Measurements from ENCODE around the gene AMBP. TPM values are rescaled to one million over a fixed set of nuclear protein-coding genes. Genes with fewer than 3 reads are reported as not detected.

Gene AMBP
- total and polyA plus RNA-seq, 2 donors from 2014 or later, result 5.3 to 43.5 TPM

- Histone ChIP-seq H3K27me3 (ENCODE audit: control insufficient read depth, insufficient read depth, low read length) (no peaks in the 10 kb centered on the region), H3K36me3 (ENCODE audit: control insufficient read depth in 2 of 3, insufficient read depth in 3 of 3, low read length in 3 of 3) (peaks cover 6 to 33% (median 18%) of the 10 kb centered on the region in 3 donors), H3K9ac (ENCODE audit: low read length in 3 of 3) (no peak overlapping the region), H3K9me3 (ENCODE audit: control insufficient read depth in 2 of 3, insufficient read depth in 1 of 3, low read length in 3 of 3) (no peaks in the 10 kb centered on the region), H3K4me1 (ENCODE audit: control insufficient read depth in 2 of 3, insufficient read depth in 2 of 3, low read depth in 1 of 3, low read length in 3 of 3) (peaks cover 0 to 3% (median 0%) of the 10 kb centered on the region in 3 donors), H3K27ac (ENCODE audit: low read depth in 2 of 2, low read length in 2 of 2) (peak overlapping the region in 1 of 2 donors; percentile 5), H3K4me3 (ENCODE audit: low read length in 3 of 3) (peak overlapping the region in 1 of 3 donors; percentile 33)
- no peak for TF ChIP-seq CTCF (IDR thresholded peaks at IDR 0.05; ENCODE audit: borderline replicate concordance, extremely low read depth, insufficient read depth)
- FAIRE-seq (no peak), DNase-seq (peak; percentile 77 to 92 (median 85))
- intact Hi-C loops (cut with DNase I), result no loop called here
Measured at GRCh38 chr9:114037961-114038723, 40.0 kb downstream of the AMBP start.

- Histone ChIP-seq H3K4me3 (ENCODE audit: low read length in 3 of 3) (no peak overlapping the region), H3K9me3 (ENCODE audit: control insufficient read depth in 2 of 3, insufficient read depth in 1 of 3, low read length in 3 of 3) (no peaks in the 10 kb centered on the region), H3K36me3 (ENCODE audit: control insufficient read depth in 2 of 3, insufficient read depth in 3 of 3, low read length in 3 of 3) (peaks cover 6 to 33% (median 18%) of the 10 kb centered on the region in 3 donors), H3K9ac (ENCODE audit: low read length in 3 of 3) (no peak overlapping the region), H3K4me1 (ENCODE audit: control insufficient read depth in 2 of 3, insufficient read depth in 2 of 3, low read depth in 1 of 3, low read length in 3 of 3) (peaks cover 0 to 3% (median 0%) of the 10 kb centered on the region in 3 donors), H3K27me3 (ENCODE audit: control insufficient read depth, insufficient read depth, low read length) (no peaks in the 10 kb centered on the region), H3K27ac (ENCODE audit: low read depth in 2 of 2, low read length in 2 of 2) (no peak overlapping the region)
- peak in 2 of 5 donors; percentile 2 to 22 for DNase-seq
- intact Hi-C loops (cut with DNase I), result no loop called here
- no peak for FAIRE-seq
- no peak for TF ChIP-seq CTCF (IDR thresholded peaks at IDR 0.05; ENCODE audit: borderline replicate concordance, extremely low read depth, insufficient read depth)
Measured at GRCh38 chr9:114037249-114037648, 40.9 kb downstream of the AMBP start.

- intact Hi-C loops (cut with DNase I), result no loop called here
- no peak for FAIRE-seq
- Histone ChIP-seq H3K36me3 (ENCODE audit: control insufficient read depth in 2 of 3, insufficient read depth in 3 of 3, low read length in 3 of 3) (peaks cover 6 to 33% (median 24%) of the 10 kb centered on the region in 3 donors), H3K27ac (ENCODE audit: low read depth in 2 of 2, low read length in 2 of 2) (no peak overlapping the region), H3K27me3 (ENCODE audit: control insufficient read depth, insufficient read depth, low read length) (no peaks in the 10 kb centered on the region), H3K9me3 (ENCODE audit: control insufficient read depth in 2 of 3, insufficient read depth in 1 of 3, low read length in 3 of 3) (no peaks in the 10 kb centered on the region), H3K4me1 (ENCODE audit: control insufficient read depth in 2 of 3, insufficient read depth in 2 of 3, low read depth in 1 of 3, low read length in 3 of 3) (peaks cover 0 to 3% (median 0%) of the 10 kb centered on the region in 3 donors), H3K9ac (ENCODE audit: low read length in 3 of 3) (no peak overlapping the region), H3K4me3 (ENCODE audit: low read length in 3 of 3) (no peak overlapping the region)
- peak in 2 of 5 donors; percentile 9 to 39 for DNase-seq
- no peak for TF ChIP-seq CTCF (IDR thresholded peaks at IDR 0.05; ENCODE audit: borderline replicate concordance, extremely low read depth, insufficient read depth)
Measured at GRCh38 chr9:114035845-114036801, 42.0 kb downstream of the AMBP start.

Measured in kidney (tissue), 14 donors.